ENCODE data around the gene GRAP2. TPM values are rescaled to one million over a fixed set of nuclear protein-coding genes. Genes with fewer than 3 reads are reported as not detected.

GRAP2 gene
- total and polyA plus RNA-seq, 2 donors, result 1.7 to 3.2 TPM

GRCh38 chr22:39924286-39924685 lies 23.4 kb downstream of the GRAP2 start:
- no peak for DNase-seq (ENCODE audit: extremely low spot score)
- 62% methylated on average over 18 of the region's 18 CpGs for WGBS
- peaks cover 1% of the 10 kb centered on the region for H3K4me1 ChIP-seq (ENCODE audit: insufficient read depth)
- no peak overlapping the region for H3K27ac ChIP-seq (ENCODE audit: low read depth)
- H3K36me3 ChIP-seq (ENCODE audit: insufficient read depth), result no peaks in the 10 kb centered on the region
- H3K4me3 ChIP-seq (ENCODE audit: low read depth, low read length), result no peak overlapping the region

- Histone ChIP-seq H3K27ac (ENCODE audit: low read depth) (no peak overlapping the region), H3K36me3 (ENCODE audit: insufficient read depth) (no peaks in the 10 kb centered on the region)
- 78% methylated on average over 2 of the region's 2 CpGs for WGBS
Measured at GRCh38 chr22:39925273-39925672, 24.4 kb downstream of the GRAP2 start.

GRCh38 chr22:39925909-39926679 lies 25.2 kb downstream of the GRAP2 start:
- no peaks in the 10 kb centered on the region for H3K36me3 ChIP-seq (ENCODE audit: insufficient read depth)
- H3K4me3 ChIP-seq (ENCODE audit: low read depth, low read length), result no peak overlapping the region
- peak; percentile 35 for DNase-seq (ENCODE audit: extremely low spot score)
- H3K27ac ChIP-seq (ENCODE audit: low read depth), result no peak overlapping the region
- peaks cover 1% of the 10 kb centered on the region for H3K4me1 ChIP-seq (ENCODE audit: insufficient read depth)
- 66% methylated on average over 8 of the region's 8 CpGs for WGBS

More at GRCh38 chr22:39925273-39925672, 24.4 kb downstream of the GRAP2 start:
- no peak overlapping the region for H3K4me3 ChIP-seq (ENCODE audit: low read depth, low read length)
- H3K4me1 ChIP-seq (ENCODE audit: insufficient read depth), result peaks cover 1% of the 10 kb centered on the region
- no peak for DNase-seq (ENCODE audit: extremely low spot score)

GRCh38 chr22:39926753-39927152 lies 25.9 kb downstream of the GRAP2 start:
- no peak for DNase-seq (ENCODE audit: extremely low spot score)
- Histone ChIP-seq H3K4me1 (ENCODE audit: insufficient read depth) (peaks cover 1% of the 10 kb centered on the region), H3K4me3 (ENCODE audit: low read depth, low read length) (no peak overlapping the region), H3K27ac (ENCODE audit: low read depth) (no peak overlapping the region), H3K36me3 (ENCODE audit: insufficient read depth) (no peaks in the 10 kb centered on the region)
- 55% methylated on average over 5 of the region's 5 CpGs for WGBS

- peaks cover 1% of the 10 kb centered on the region for H3K4me1 ChIP-seq (ENCODE audit: insufficient read depth)
- 46% methylated on average over 7 of the region's 7 CpGs for WGBS
- peak overlapping the region; percentile 3 for H3K4me3 ChIP-seq (ENCODE audit: low read depth, low read length)
- H3K36me3 ChIP-seq (ENCODE audit: insufficient read depth), result no peaks in the 10 kb centered on the region
- DNase-seq (ENCODE audit: extremely low spot score), result no peak
- H3K27ac ChIP-seq (ENCODE audit: low read depth), result no peak overlapping the region
Measured at GRCh38 chr22:39927544-39927943, 26.7 kb downstream of the GRAP2 start.

- H3K4me3 ChIP-seq (ENCODE audit: low read depth, low read length), result no peak overlapping the region
- no peaks in the 10 kb centered on the region for H3K4me1 ChIP-seq (ENCODE audit: insufficient read depth)
- H3K36me3 ChIP-seq (ENCODE audit: insufficient read depth), result no peaks in the 10 kb centered on the region
- no peak for DNase-seq (ENCODE audit: extremely low spot score)
- H3K27ac ChIP-seq (ENCODE audit: low read depth), result no peak overlapping the region
- 76% methylated on average over 4 of the region's 4 CpGs for WGBS
Measured at GRCh38 chr22:39928536-39929520, 27.9 kb downstream of the GRAP2 start.

- no peak overlapping the region for H3K4me3 ChIP-seq (ENCODE audit: low read depth, low read length)
- DNase-seq (ENCODE audit: extremely low spot score), result no peak
- WGBS, result 73% methylated on average over 2 of the region's 2 CpGs
- H3K27ac ChIP-seq (ENCODE audit: low read depth), result no peak overlapping the region
- no peaks in the 10 kb centered on the region for H3K36me3 ChIP-seq (ENCODE audit: insufficient read depth)
- H3K4me1 ChIP-seq (ENCODE audit: insufficient read depth), result no peaks in the 10 kb centered on the region
Measured at GRCh38 chr22:39931251-39931650, 30.4 kb downstream of the GRAP2 start.

GRCh38 chr22:39932166-39932565 lies 31.3 kb downstream of the GRAP2 start:
- DNase-seq (ENCODE audit: extremely low spot score), result no peak
- H3K4me3 ChIP-seq (ENCODE audit: low read depth, low read length), result no peak overlapping the region
- no peaks in the 10 kb centered on the region for H3K36me3 ChIP-seq (ENCODE audit: insufficient read depth)
- WGBS, result 78% methylated on average over 2 of the region's 2 CpGs
- no peaks in the 10 kb centered on the region for H3K4me1 ChIP-seq (ENCODE audit: insufficient read depth)
- H3K27ac ChIP-seq (ENCODE audit: low read depth), result no peak overlapping the region

GRCh38 chr22:39932918-39933649 lies 32.2 kb downstream of the GRAP2 start:
- WGBS, result 72% methylated on average over 7 of the region's 7 CpGs
- no peak for DNase-seq (ENCODE audit: extremely low spot score)
- Histone ChIP-seq H3K36me3 (ENCODE audit: insufficient read depth) (no peaks in the 10 kb centered on the region), H3K4me1 (ENCODE audit: insufficient read depth) (no peaks in the 10 kb centered on the region), H3K27ac (ENCODE audit: low read depth) (no peak overlapping the region), H3K4me3 (ENCODE audit: low read depth, low read length) (no peak overlapping the region)

- no peaks in the 10 kb centered on the region for H3K36me3 ChIP-seq (ENCODE audit: insufficient read depth)
- H3K4me3 ChIP-seq (ENCODE audit: low read depth, low read length), result no peak overlapping the region
- no peak for DNase-seq (ENCODE audit: extremely low spot score)
- no peak overlapping the region for H3K27ac ChIP-seq (ENCODE audit: low read depth)
- WGBS, result 92% methylated on average over 8 of the region's 8 CpGs
- H3K4me1 ChIP-seq (ENCODE audit: insufficient read depth), result no peaks in the 10 kb centered on the region
Measured at GRCh38 chr22:39933741-39934140, 32.9 kb downstream of the GRAP2 start.

- H3K4me1 ChIP-seq (ENCODE audit: insufficient read depth), result no peaks in the 10 kb centered on the region
- DNase-seq (ENCODE audit: extremely low spot score), result no peak
- H3K36me3 ChIP-seq (ENCODE audit: insufficient read depth), result no peaks in the 10 kb centered on the region
- H3K4me3 ChIP-seq (ENCODE audit: low read depth, low read length), result no peak overlapping the region
- no peak overlapping the region for H3K27ac ChIP-seq (ENCODE audit: low read depth)
- WGBS, result 72% methylated on average over 4 of the region's 4 CpGs
Measured at GRCh38 chr22:39935116-39935515, 34.2 kb downstream of the GRAP2 start.

- Histone ChIP-seq H3K4me1 (ENCODE audit: insufficient read depth) (no peaks in the 10 kb centered on the region), H3K4me3 (ENCODE audit: low read depth, low read length) (no peak overlapping the region), H3K36me3 (ENCODE audit: insufficient read depth) (no peaks in the 10 kb centered on the region), H3K27ac (ENCODE audit: low read depth) (no peak overlapping the region)
- no peak for DNase-seq (ENCODE audit: extremely low spot score)
- WGBS, result 62% methylated on average over 6 of the region's 6 CpGs
Measured at GRCh38 chr22:39935612-39936011, 34.7 kb downstream of the GRAP2 start.

- Histone ChIP-seq H3K36me3 (ENCODE audit: insufficient read depth) (no peaks in the 10 kb centered on the region), H3K4me1 (ENCODE audit: insufficient read depth) (no peaks in the 10 kb centered on the region), H3K4me3 (ENCODE audit: low read depth, low read length) (no peak overlapping the region), H3K27ac (ENCODE audit: low read depth) (no peak overlapping the region)
- no peak for DNase-seq (ENCODE audit: extremely low spot score)
- WGBS, result 69% methylated on average over 6 of the region's 6 CpGs
Measured at GRCh38 chr22:39936523-39937145, 35.8 kb downstream of the GRAP2 start.
